ENCODE measurements around the gene SLC9B2.

Gene SLC9B2

GRCh38 chr4:103054030-103054429 lies 22.5 kb downstream of the SLC9B2 start:
- no peaks in the 10 kb centered on the region for H3K27me3 ChIP-seq (ENCODE audit: control insufficient read depth in 5 of 5, insufficient read depth in 4 of 5, low read length in 5 of 5)
- no peak overlapping the region for H3K27ac ChIP-seq (ENCODE audit: low read depth, low read length)
- H3K9ac ChIP-seq (ENCODE audit: low read length in 5 of 5) = no peak overlapping the region
- H3K36me3 ChIP-seq (ENCODE audit: control insufficient read depth in 5 of 5, insufficient read depth in 5 of 5, low read length in 5 of 5) = peaks cover 0 to 5% (median 1%) of the 10 kb centered on the region in 5 donors
- no peaks in the 10 kb centered on the region for H3K9me3 ChIP-seq (ENCODE audit: control insufficient read depth in 5 of 5, low read length in 5 of 5)
- peaks cover 0 to 4% (median 0%) of the 10 kb centered on the region in 5 donors for H3K4me1 ChIP-seq (ENCODE audit: control insufficient read depth in 5 of 5, insufficient read depth in 5 of 5, low read length in 5 of 5)
- H3K4me3 ChIP-seq (ENCODE audit: low read depth in 1 of 5, low read length in 5 of 5) = no peak overlapping the region

GRCh38 chr4:103052779-103053178 lies 23.8 kb downstream of the SLC9B2 start:
- no peak overlapping the region for H3K4me3 ChIP-seq (ENCODE audit: low read depth in 1 of 5, low read length in 5 of 5)
- H3K4me1 ChIP-seq (ENCODE audit: control insufficient read depth in 5 of 5, insufficient read depth in 5 of 5, low read length in 5 of 5) = peaks cover 0 to 4% (median 0%) of the 10 kb centered on the region in 5 donors
- peaks cover 4 to 10% (median 5%) of the 10 kb centered on the region in 5 donors for H3K36me3 ChIP-seq (ENCODE audit: control insufficient read depth in 5 of 5, insufficient read depth in 5 of 5, low read length in 5 of 5)
- no peak overlapping the region for H3K9ac ChIP-seq (ENCODE audit: low read length in 5 of 5)
- no peak overlapping the region for H3K27ac ChIP-seq (ENCODE audit: low read depth, low read length)
- H3K9me3 ChIP-seq (ENCODE audit: control insufficient read depth in 5 of 5, low read length in 5 of 5) = no peaks in the 10 kb centered on the region
- no peaks in the 10 kb centered on the region for H3K27me3 ChIP-seq (ENCODE audit: control insufficient read depth in 5 of 5, insufficient read depth in 4 of 5, low read length in 5 of 5)

GRCh38 chr4:103052145-103052544 lies 24.4 kb downstream of the SLC9B2 start:
- H3K36me3 ChIP-seq (ENCODE audit: control insufficient read depth in 5 of 5, insufficient read depth in 5 of 5, low read length in 5 of 5) = peaks cover 4 to 10% (median 5%) of the 10 kb centered on the region in 5 donors
- peaks cover 0 to 4% (median 0%) of the 10 kb centered on the region in 5 donors for H3K4me1 ChIP-seq (ENCODE audit: control insufficient read depth in 5 of 5, insufficient read depth in 5 of 5, low read length in 5 of 5)
- H3K27me3 ChIP-seq (ENCODE audit: control insufficient read depth in 5 of 5, insufficient read depth in 4 of 5, low read length in 5 of 5) = no peaks in the 10 kb centered on the region
- H3K4me3 ChIP-seq (ENCODE audit: low read depth in 1 of 5, low read length in 5 of 5) = no peak overlapping the region
- H3K27ac ChIP-seq (ENCODE audit: low read depth, low read length) = no peak overlapping the region
- no peak overlapping the region for H3K9ac ChIP-seq (ENCODE audit: low read length in 5 of 5)
- H3K9me3 ChIP-seq (ENCODE audit: control insufficient read depth in 5 of 5, low read length in 5 of 5) = no peaks in the 10 kb centered on the region

GRCh38 chr4:103050736-103051436 lies 25.7 kb downstream of the SLC9B2 start:
- H3K27ac ChIP-seq (ENCODE audit: low read depth, low read length) = no peak overlapping the region
- no peaks in the 10 kb centered on the region for H3K9me3 ChIP-seq (ENCODE audit: control insufficient read depth in 5 of 5, low read length in 5 of 5)
- H3K4me1 ChIP-seq (ENCODE audit: control insufficient read depth in 5 of 5, insufficient read depth in 5 of 5, low read length in 5 of 5) = peaks cover 0 to 4% (median 0%) of the 10 kb centered on the region in 5 donors
- H3K9ac ChIP-seq (ENCODE audit: low read length in 5 of 5) = no peak overlapping the region
- H3K27me3 ChIP-seq (ENCODE audit: control insufficient read depth in 5 of 5, insufficient read depth in 4 of 5, low read length in 5 of 5) = no peaks in the 10 kb centered on the region
- no peak overlapping the region for H3K4me3 ChIP-seq (ENCODE audit: low read depth in 1 of 5, low read length in 5 of 5)
- H3K36me3 ChIP-seq (ENCODE audit: control insufficient read depth in 5 of 5, insufficient read depth in 5 of 5, low read length in 5 of 5) = peaks cover 5 to 10% (median 6%) of the 10 kb centered on the region in 5 donors

- H3K36me3 ChIP-seq (ENCODE audit: control insufficient read depth in 5 of 5, insufficient read depth in 5 of 5, low read length in 5 of 5) = peaks cover 5 to 18% (median 14%) of the 10 kb centered on the region in 5 donors
- H3K27ac ChIP-seq (ENCODE audit: low read depth, low read length) = no peak overlapping the region
- H3K27me3 ChIP-seq (ENCODE audit: control insufficient read depth in 5 of 5, insufficient read depth in 4 of 5, low read length in 5 of 5) = no peaks in the 10 kb centered on the region
- H3K9me3 ChIP-seq (ENCODE audit: control insufficient read depth in 5 of 5, low read length in 5 of 5) = no peaks in the 10 kb centered on the region
- H3K9ac ChIP-seq (ENCODE audit: low read length in 5 of 5) = no peak overlapping the region
- H3K4me1 ChIP-seq (ENCODE audit: control insufficient read depth in 5 of 5, insufficient read depth in 5 of 5, low read length in 5 of 5) = no peaks in the 10 kb centered on the region
- no peak overlapping the region for H3K4me3 ChIP-seq (ENCODE audit: low read depth in 1 of 5, low read length in 5 of 5)
These were observed 29.9 kb downstream of the SLC9B2 start for GRCh38 chr4:103046416-103047290.

- Histone ChIP-seq H3K9me3 (ENCODE audit: control insufficient read depth in 5 of 5, low read length in 5 of 5) (no peaks in the 10 kb centered on the region), H3K27me3 (ENCODE audit: control insufficient read depth in 5 of 5, insufficient read depth in 4 of 5, low read length in 5 of 5) (no peaks in the 10 kb centered on the region), H3K36me3 (ENCODE audit: control insufficient read depth in 5 of 5, insufficient read depth in 5 of 5, low read length in 5 of 5) (peaks cover 5 to 15% (median 14%) of the 10 kb centered on the region in 5 donors), H3K27ac (ENCODE audit: low read depth, low read length) (no peak overlapping the region), H3K9ac (ENCODE audit: low read length in 5 of 5) (no peak overlapping the region), H3K4me1 (ENCODE audit: control insufficient read depth in 5 of 5, insufficient read depth in 5 of 5, low read length in 5 of 5) (no peaks in the 10 kb centered on the region), H3K4me3 (ENCODE audit: low read depth in 1 of 5, low read length in 5 of 5) (no peak overlapping the region)
These were observed 32.4 kb downstream of the SLC9B2 start for GRCh38 chr4:103044183-103044582.

- Histone ChIP-seq H3K9me3 (ENCODE audit: control insufficient read depth in 5 of 5, low read length in 5 of 5) (no peaks in the 10 kb centered on the region), H3K27ac (ENCODE audit: low read depth, low read length) (no peak overlapping the region), H3K4me1 (ENCODE audit: control insufficient read depth in 5 of 5, insufficient read depth in 5 of 5, low read length in 5 of 5) (no peaks in the 10 kb centered on the region), H3K9ac (ENCODE audit: low read length in 5 of 5) (no peak overlapping the region), H3K4me3 (ENCODE audit: low read depth in 1 of 5, low read length in 5 of 5) (no peak overlapping the region), H3K27me3 (ENCODE audit: control insufficient read depth in 5 of 5, insufficient read depth in 4 of 5, low read length in 5 of 5) (no peaks in the 10 kb centered on the region), H3K36me3 (ENCODE audit: control insufficient read depth in 5 of 5, insufficient read depth in 5 of 5, low read length in 5 of 5) (peaks cover 0 to 4% (median 0%) of the 10 kb centered on the region in 5 donors)
These were observed 40.4 kb downstream of the SLC9B2 start for GRCh38 chr4:103036169-103036568.

- Histone ChIP-seq H3K9ac (ENCODE audit: low read length in 5 of 5) (no peak overlapping the region), H3K4me3 (ENCODE audit: low read depth in 1 of 5, low read length in 5 of 5) (no peak overlapping the region), H3K9me3 (ENCODE audit: control insufficient read depth in 5 of 5, low read length in 5 of 5) (no peaks in the 10 kb centered on the region), H3K27ac (ENCODE audit: low read depth, low read length) (no peak overlapping the region), H3K36me3 (ENCODE audit: control insufficient read depth in 5 of 5, insufficient read depth in 5 of 5, low read length in 5 of 5) (peaks cover 0 to 4% (median 2%) of the 10 kb centered on the region in 5 donors), H3K27me3 (ENCODE audit: control insufficient read depth in 5 of 5, insufficient read depth in 4 of 5, low read length in 5 of 5) (no peaks in the 10 kb centered on the region), H3K4me1 (ENCODE audit: control insufficient read depth in 5 of 5, insufficient read depth in 5 of 5, low read length in 5 of 5) (no peaks in the 10 kb centered on the region)
These were observed 44.0 kb downstream of the SLC9B2 start for GRCh38 chr4:103032574-103032973.

GRCh38 chr4:103030791-103031190 lies 45.8 kb downstream of the SLC9B2 start:
- H3K9ac ChIP-seq (ENCODE audit: low read length in 5 of 5) = no peak overlapping the region
- no peak overlapping the region for H3K4me3 ChIP-seq (ENCODE audit: low read depth in 1 of 5, low read length in 5 of 5)
- H3K27ac ChIP-seq (ENCODE audit: low read depth, low read length) = no peak overlapping the region
- H3K4me1 ChIP-seq (ENCODE audit: control insufficient read depth in 5 of 5, insufficient read depth in 5 of 5, low read length in 5 of 5) = no peaks in the 10 kb centered on the region
- no peaks in the 10 kb centered on the region for H3K27me3 ChIP-seq (ENCODE audit: control insufficient read depth in 5 of 5, insufficient read depth in 4 of 5, low read length in 5 of 5)
- H3K9me3 ChIP-seq (ENCODE audit: control insufficient read depth in 5 of 5, low read length in 5 of 5) = no peaks in the 10 kb centered on the region
- peaks cover 0 to 8% (median 0%) of the 10 kb centered on the region in 5 donors for H3K36me3 ChIP-seq (ENCODE audit: control insufficient read depth in 5 of 5, insufficient read depth in 5 of 5, low read length in 5 of 5)

GRCh38 chr4:103029300-103029699 lies 47.3 kb downstream of the SLC9B2 start:
- H3K27me3 ChIP-seq (ENCODE audit: control insufficient read depth in 5 of 5, insufficient read depth in 4 of 5, low read length in 5 of 5) = no peaks in the 10 kb centered on the region
- no peaks in the 10 kb centered on the region for H3K4me1 ChIP-seq (ENCODE audit: control insufficient read depth in 5 of 5, insufficient read depth in 5 of 5, low read length in 5 of 5)
- H3K27ac ChIP-seq (ENCODE audit: low read depth, low read length) = no peak overlapping the region
- peaks cover 0 to 12% (median 0%) of the 10 kb centered on the region in 5 donors for H3K36me3 ChIP-seq (ENCODE audit: control insufficient read depth in 5 of 5, insufficient read depth in 5 of 5, low read length in 5 of 5)
- no peaks in the 10 kb centered on the region for H3K9me3 ChIP-seq (ENCODE audit: control insufficient read depth in 5 of 5, low read length in 5 of 5)
- no peak overlapping the region for H3K4me3 ChIP-seq (ENCODE audit: low read depth in 1 of 5, low read length in 5 of 5)
- H3K9ac ChIP-seq (ENCODE audit: low read length in 5 of 5) = no peak overlapping the region

Measured in subcutaneous abdominal adipose tissue (tissue), 5 donors.